Stimulated activated naive CD8-positive, alpha-beta T cell treated with anti-CD3 and anti-CD28 coated beads, Interleukin-15, Interleukin-2, amounts not matched to agents 100 ng/mL and 50 ng/mL, for 24 hours (primary cell): Measurements from ENCODE around the gene EXTL2.
A peak's percentile ranks its signal among the peaks of the same experiment; 100 is the strongest.
"Not testable (repeated sequence)": the region's sequence is repeated elsewhere in the genome, so short reads cannot be mapped to it uniquely, and the experiment has no call there.

Source experiments
- H3K27ac Mint-ChIP-seq: one replicate; pipeline ENCODE4 v1.8.0; 2021; ENCODE audit warnings: mild to moderate bottlenecking, mixed read lengths
- H3K27me3 Mint-ChIP-seq: one replicate; pipeline ENCODE4 v1.8.0; 2021; ENCODE audit warnings: mixed read lengths
- H3K36me3 Mint-ChIP-seq: one replicate; pipeline ENCODE4 v1.8.0; 2021; ENCODE audit warnings: low read depth, mixed read lengths
- H3K4me1 Mint-ChIP-seq: one replicate; pipeline ENCODE4 v1.8.0; 2021; ENCODE audit warnings: low read depth, mixed read lengths
- H3K4me3 Mint-ChIP-seq: one replicate; pipeline ENCODE4 v1.8.0; 2021; ENCODE audit warnings: mild to moderate bottlenecking, mixed read lengths
- H3K9me3 Mint-ChIP-seq: one replicate; pipeline ENCODE4 v1.8.0; 2021; ENCODE audit warnings: mixed read lengths

The EXTL2 gene

DNA sequence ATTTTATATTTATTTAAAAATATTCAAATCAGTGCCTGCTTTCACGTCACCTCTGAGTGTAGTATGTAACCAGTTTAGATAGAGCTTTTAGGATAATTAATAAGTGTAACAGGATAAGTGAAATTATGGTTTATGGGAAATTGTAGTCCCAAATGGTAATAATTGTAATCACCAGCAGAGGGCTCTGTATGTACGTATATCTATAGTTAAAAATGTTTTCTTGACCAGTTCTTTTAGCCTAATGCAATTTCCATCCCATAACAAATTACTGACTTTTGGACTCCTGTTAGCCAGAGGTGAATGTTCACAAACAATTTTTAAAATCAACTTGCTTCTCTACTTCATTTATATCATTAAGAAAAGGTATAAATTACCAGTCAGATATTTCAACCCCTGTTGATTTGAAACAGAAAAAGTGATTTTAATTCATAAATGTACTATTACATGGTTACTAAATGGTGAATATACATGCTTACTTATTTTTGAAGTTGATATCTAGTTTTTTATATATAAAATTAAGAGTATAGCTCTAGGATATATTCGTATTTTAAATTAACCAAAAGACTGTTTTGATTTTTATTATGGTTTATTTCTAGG lies 26.6 kb upstream of the EXTL2 start:
- no peak overlapping the region for H3K4me3 Mint-ChIP-seq
- H3K9me3 Mint-ChIP-seq, result peaks cover 10% of the 10 kb centered on the region
- H3K36me3 Mint-ChIP-seq, result peaks cover 46% of the 10 kb centered on the region
- H3K4me1 Mint-ChIP-seq, result peaks cover 27% of the 10 kb centered on the region
- no peak overlapping the region for H3K27ac Mint-ChIP-seq
- H3K27me3 Mint-ChIP-seq, result no peaks in the 10 kb centered on the region

DNA sequence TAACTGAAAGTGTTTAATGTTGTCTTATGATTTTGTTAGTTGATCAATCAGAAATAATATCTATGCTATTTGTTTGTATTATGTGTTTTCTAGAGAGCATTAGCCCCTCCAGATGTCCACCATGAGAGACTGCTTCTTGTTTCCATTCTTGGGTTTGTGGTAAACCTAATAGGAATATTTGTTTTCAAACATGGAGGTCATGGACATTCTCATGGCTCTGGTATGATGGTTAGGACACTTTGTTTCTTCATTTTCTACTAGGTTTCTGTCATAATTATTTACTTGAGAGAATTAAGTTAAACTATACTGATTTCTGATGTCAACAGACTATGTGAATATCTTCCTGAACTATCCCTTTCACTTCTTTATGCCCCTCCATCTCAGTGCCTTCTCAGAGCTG lies 17.4 kb upstream of the EXTL2 start:
- Mint-ChIP-seq H3K27me3 (no peaks in the 10 kb centered on the region), H3K9me3 (no peaks in the 10 kb centered on the region), H3K4me3 (no peak overlapping the region), H3K36me3 (peaks cover 85% of the 10 kb centered on the region), H3K27ac (no peak overlapping the region), H3K4me1 (peaks cover 22% of the 10 kb centered on the region)

DNA sequence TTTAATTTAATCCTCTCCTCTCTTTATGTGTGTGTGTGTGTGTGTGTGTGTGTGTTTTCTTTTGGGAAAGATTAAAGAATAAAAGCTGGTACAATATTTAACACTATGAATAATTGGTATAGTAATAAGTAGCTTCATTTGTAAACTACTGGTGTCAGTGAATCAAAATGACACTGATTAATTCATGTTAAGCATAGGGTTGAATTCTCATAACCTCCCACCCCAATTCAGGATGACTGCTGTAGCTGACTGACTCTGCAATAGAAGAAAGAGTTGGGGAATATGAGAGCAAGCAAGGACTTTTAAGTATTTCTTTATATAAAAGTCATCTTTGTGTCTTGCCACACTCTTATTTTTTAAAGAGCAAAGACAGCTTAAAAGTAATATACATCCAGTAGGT lies 14.4 kb upstream of the EXTL2 start:
- H3K4me3 Mint-ChIP-seq, result no peak overlapping the region
- peaks cover 33% of the 10 kb centered on the region for H3K4me1 Mint-ChIP-seq
- no peaks in the 10 kb centered on the region for H3K27me3 Mint-ChIP-seq
- H3K9me3 Mint-ChIP-seq, result peaks cover 5% of the 10 kb centered on the region
- H3K36me3 Mint-ChIP-seq, result peaks cover 88% of the 10 kb centered on the region
- H3K27ac Mint-ChIP-seq, result no peak overlapping the region

DNA sequence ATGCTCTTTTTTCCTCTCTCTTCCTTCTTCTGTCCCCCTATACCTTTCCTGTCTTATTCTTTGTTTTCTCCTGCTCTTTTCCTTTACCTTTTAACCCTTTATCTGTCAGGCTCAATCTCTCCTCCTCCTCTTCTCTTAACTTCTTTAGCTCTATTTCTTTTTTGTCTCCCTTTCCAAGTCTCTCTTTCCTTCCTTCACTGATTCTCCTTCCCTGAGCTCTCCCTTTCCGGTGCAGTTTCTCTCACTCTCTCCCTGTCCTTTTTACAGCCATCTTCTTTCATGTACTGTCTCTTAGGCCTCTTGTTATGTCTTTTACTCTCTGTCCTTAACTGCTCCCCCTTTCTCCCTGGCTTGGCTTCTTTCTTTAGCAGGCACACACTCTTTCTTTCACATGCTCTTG lies 13.2 kb upstream of the EXTL2 start:
- peaks cover 34% of the 10 kb centered on the region for H3K4me1 Mint-ChIP-seq
- H3K27me3 Mint-ChIP-seq, result no peaks in the 10 kb centered on the region
- H3K9me3 Mint-ChIP-seq, result peaks cover 5% of the 10 kb centered on the region
- peak overlapping the region; percentile 7 for H3K27ac Mint-ChIP-seq
- H3K4me3 Mint-ChIP-seq, result no peak overlapping the region
- peaks cover 86% of the 10 kb centered on the region for H3K36me3 Mint-ChIP-seq

GRCh38 chr1:100905181-100905580 lies 10.5 kb upstream of the EXTL2 start:
- no peak overlapping the region for H3K4me3 Mint-ChIP-seq
- peaks cover 86% of the 10 kb centered on the region for H3K36me3 Mint-ChIP-seq
- H3K9me3 Mint-ChIP-seq, result peaks cover 5% of the 10 kb centered on the region
- H3K27ac Mint-ChIP-seq, result peak overlapping the region; percentile 24
- peaks cover 55% of the 10 kb centered on the region for H3K4me1 Mint-ChIP-seq
- no peaks in the 10 kb centered on the region for H3K27me3 Mint-ChIP-seq

GRCh38 chr1:100904528-100904927 lies 9.9 kb upstream of the EXTL2 start:
- Mint-ChIP-seq H3K27ac (no peak overlapping the region), H3K4me3 (no peak overlapping the region), H3K4me1 (peaks cover 61% of the 10 kb centered on the region), H3K27me3 (no peaks in the 10 kb centered on the region), H3K9me3 (peaks cover 5% of the 10 kb centered on the region), H3K36me3 (peaks cover 89% of the 10 kb centered on the region)

DNA sequence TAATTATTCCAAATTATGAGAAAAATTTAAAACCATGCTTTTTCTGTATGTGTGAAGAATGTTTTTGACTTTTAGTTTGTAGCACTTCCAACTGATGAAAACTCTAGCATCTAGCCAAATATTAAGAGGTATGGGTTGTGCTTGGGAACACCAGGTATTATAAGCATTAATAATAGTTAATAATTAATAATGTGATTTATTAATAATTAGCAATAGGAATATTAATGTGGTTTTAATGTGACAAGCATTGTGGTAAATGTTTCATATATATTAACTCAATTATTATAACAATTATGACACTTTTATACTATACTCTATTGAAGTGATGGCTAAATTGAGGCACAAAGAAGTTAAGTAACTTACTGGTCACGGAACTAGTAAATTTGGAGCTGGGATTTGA lies 9.1 kb upstream of the EXTL2 start:
- peaks cover 89% of the 10 kb centered on the region for H3K36me3 Mint-ChIP-seq
- no peak overlapping the region for H3K4me3 Mint-ChIP-seq
- peaks cover 5% of the 10 kb centered on the region for H3K9me3 Mint-ChIP-seq
- H3K4me1 Mint-ChIP-seq, result peaks cover 66% of the 10 kb centered on the region
- no peaks in the 10 kb centered on the region for H3K27me3 Mint-ChIP-seq
- H3K27ac Mint-ChIP-seq, result no peak overlapping the region

- H3K36me3 Mint-ChIP-seq, result peaks cover 89% of the 10 kb centered on the region
- H3K4me1 Mint-ChIP-seq, result peaks cover 66% of the 10 kb centered on the region
- no peak overlapping the region for H3K4me3 Mint-ChIP-seq
- H3K27me3 Mint-ChIP-seq, result no peaks in the 10 kb centered on the region
- no peak overlapping the region for H3K27ac Mint-ChIP-seq
- H3K9me3 Mint-ChIP-seq, result peaks cover 5% of the 10 kb centered on the region
Observed at GRCh38 chr1:100902365-100902764, 7.7 kb upstream of the EXTL2 start.

DNA sequence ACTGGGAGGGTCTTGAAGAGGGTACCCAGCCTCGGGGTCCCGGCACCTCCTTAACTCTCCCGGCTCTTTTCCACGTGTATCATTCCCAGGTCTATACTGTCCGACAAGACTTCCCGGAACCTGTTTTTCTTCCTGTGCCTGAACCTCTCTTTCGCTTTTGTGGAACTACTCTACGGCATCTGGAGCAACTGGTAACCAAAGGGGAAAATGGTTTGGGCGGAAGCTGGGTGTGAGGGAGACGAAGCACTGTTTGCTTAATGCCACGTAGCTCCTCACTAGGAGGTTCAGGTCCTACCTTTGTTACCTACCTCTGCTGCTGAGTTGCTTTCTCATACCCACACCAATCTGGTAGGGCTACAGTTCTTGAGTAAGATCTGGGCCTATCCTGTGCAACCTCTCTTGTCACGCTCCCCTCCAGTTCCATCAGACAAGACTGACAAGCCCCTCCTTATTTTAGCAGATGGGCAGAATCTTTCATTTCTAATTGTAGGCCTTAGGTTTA lies 1.9 kb upstream of the EXTL2 start:
- Mint-ChIP-seq H3K9me3 (no peaks in the 10 kb centered on the region), H3K4me1 (peaks cover 70% of the 10 kb centered on the region), H3K27me3 (no peaks in the 10 kb centered on the region), H3K36me3 (peaks cover 53% of the 10 kb centered on the region), H3K27ac (peak overlapping the region; percentile 100), H3K4me3 (peak overlapping the region; percentile 100)

DNA sequence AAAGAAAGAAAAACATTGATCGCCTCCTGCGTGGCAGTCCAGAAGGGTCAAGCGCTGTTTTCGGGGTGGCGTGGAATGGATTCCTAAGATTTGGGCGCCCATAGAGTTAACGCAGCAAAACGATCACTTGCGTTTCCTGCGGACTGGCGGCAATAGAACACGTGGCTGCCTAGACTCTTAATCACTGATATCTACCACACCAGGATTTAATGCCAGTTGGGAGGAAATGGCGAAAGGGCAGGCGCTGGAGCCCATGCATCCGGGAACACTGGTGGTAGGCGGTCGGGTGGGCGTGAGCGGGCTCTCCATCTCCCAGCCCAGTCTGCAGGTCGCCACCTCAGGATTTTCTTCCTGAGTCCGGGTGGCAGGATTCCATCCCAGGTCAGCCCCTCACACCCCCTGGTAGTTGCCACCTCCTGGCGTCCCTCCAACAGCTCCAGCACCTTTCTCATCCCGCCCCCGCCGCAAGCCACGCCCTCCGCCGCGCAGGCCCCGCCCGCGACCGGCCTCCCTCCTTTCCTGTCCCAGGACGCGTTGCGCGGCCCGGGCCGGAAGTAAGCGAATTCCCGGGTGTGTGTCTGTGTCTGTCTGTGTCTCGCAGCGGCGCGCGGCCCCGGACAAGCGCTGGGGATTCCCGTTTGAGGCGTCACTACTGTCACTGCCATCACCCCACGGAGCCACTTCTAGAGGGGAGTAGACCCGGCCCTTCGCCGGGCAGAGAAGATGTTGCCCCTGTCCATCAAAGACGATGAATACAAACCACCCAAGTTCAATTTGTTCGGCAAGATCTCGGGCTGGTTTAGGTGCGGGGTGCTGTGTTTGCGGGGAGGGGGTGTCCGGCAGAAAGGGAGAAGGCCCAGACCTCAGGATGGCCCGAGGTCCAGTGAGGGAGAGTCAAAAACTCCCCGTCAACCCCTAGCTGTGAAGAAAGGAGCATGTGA lies 1.2 kb upstream of the EXTL2 start, which contains the start of gene SLC30A7:
SLC30A7 (plus strand) TSS at position 551 of the 941 bp plus-strand sequence; CDS start at position 724, 173 bp downstream.
- Mint-ChIP-seq H3K27me3 (no peaks in the 10 kb centered on the region), H3K4me3 (peak within 1 kb of the TSS; percentile 100), H3K27ac (peak within 1 kb of the TSS; percentile 100), H3K9me3 (peaks cover 6% of the 10 kb centered on the region), H3K36me3 (peaks cover 53% of the 10 kb centered on the region), H3K4me1 (peaks cover 68% of the 10 kb centered on the region)

GRCh38 chr1:100893718-100894117 lies 924 bp downstream of the EXTL2 start:
- Mint-ChIP-seq H3K9me3 (peaks cover 10% of the 10 kb centered on the region), H3K27me3 (no peaks in the 10 kb centered on the region), H3K4me3 (peak overlapping the region; percentile 100), H3K4me1 (peaks cover 61% of the 10 kb centered on the region), H3K27ac (peak overlapping the region; percentile 4), H3K36me3 (peaks cover 47% of the 10 kb centered on the region)

DNA sequence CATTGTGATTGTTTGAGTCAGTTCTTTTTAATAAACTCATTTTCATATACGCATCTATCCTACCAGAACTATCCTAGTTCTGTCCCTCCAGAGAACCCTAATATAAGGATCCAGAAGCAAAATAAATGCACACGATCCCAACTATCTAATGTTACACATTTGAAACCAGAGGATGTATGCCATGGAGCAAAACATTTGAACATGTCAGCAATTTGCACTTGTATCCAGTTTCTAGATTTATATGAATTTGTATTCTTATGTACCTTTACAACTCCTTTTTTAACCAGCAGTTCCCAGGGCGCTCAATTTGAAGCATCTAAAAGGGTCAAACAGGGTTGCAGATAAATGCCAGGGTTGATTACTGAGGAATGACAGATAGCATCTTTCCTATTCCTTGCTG lies 2.1 kb downstream of the EXTL2 start:
- Mint-ChIP-seq H3K36me3 (peaks cover 46% of the 10 kb centered on the region), H3K27ac (no peak overlapping the region), H3K27me3 (no peaks in the 10 kb centered on the region), H3K4me3 (peak overlapping the region; percentile 100), H3K4me1 (peaks cover 58% of the 10 kb centered on the region), H3K9me3 (peaks cover 14% of the 10 kb centered on the region)

DNA sequence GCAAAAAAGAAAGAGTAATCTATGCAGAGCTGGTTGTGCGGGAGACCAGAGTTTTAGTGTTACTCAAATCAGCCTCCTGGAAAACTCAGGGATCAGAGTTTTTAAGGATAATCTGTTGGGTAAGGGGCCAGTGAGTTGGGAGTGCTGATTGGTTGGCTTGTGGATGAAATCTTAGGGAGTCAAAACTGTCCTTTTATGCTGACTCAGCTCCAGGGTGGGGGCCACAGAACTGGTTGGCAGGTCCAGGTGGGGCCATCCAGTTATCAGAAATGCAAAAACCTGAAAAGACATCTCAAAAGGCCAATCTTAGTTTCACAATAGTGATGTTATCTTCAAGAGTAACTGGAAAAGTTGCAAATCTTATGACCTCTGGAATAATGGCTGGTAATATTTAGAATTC lies 3.3 kb downstream of the EXTL2 start:
- no peak overlapping the region for H3K27ac Mint-ChIP-seq
- no peaks in the 10 kb centered on the region for H3K27me3 Mint-ChIP-seq
- H3K4me3 Mint-ChIP-seq, result peak overlapping the region; percentile 35
- H3K36me3 Mint-ChIP-seq, result peaks cover 55% of the 10 kb centered on the region
- H3K4me1 Mint-ChIP-seq, result peaks cover 52% of the 10 kb centered on the region
- peaks cover 14% of the 10 kb centered on the region for H3K9me3 Mint-ChIP-seq

GRCh38 chr1:100889869-100890482 lies 4.7 kb downstream of the EXTL2 start:
- not testable (repeated sequence) for H3K4me3 Mint-ChIP-seq, H3K27ac Mint-ChIP-seq, H3K27me3 Mint-ChIP-seq
- Mint-ChIP-seq H3K4me1 (peaks cover 52% of the 10 kb centered on the region), H3K36me3 (peaks cover 52% of the 10 kb centered on the region), H3K9me3 (peaks cover 14% of the 10 kb centered on the region)

- Mint-ChIP-seq H3K27ac (peak overlapping the region; percentile 78), H3K4me1 (peaks cover 43% of the 10 kb centered on the region)
Observed at GRCh38 chr1:100889007-100889406, 5.6 kb downstream of the EXTL2 start.

More at GRCh38 chr1:100889007-100889406, 5.6 kb downstream of the EXTL2 start:
- Mint-ChIP-seq H3K9me3 (peaks cover 14% of the 10 kb centered on the region), H3K36me3 (peaks cover 52% of the 10 kb centered on the region)
- not testable (repeated sequence) for H3K4me3 Mint-ChIP-seq, H3K27me3 Mint-ChIP-seq
